NOMO-1 treated with dmso at 0.1 percent for 144 hours (cell line): ENCODE results near the gene FKBP2.

Source experiments
- DNase-seq: peaks from one replicate; lab custom pipeline; 2025; ENCODE audit not compliant: unreplicated experiment; lab: John Stamatoyannopoulos, UW

The FKBP2 gene

GRCh38 chr11:64218628-64219353 is 22.1 kb upstream of the FKBP2 start:
- no peak for DNase-seq

- no peak for DNase-seq
These were observed 21.6 kb upstream of the FKBP2 start for GRCh38 chr11:64219354-64219684.

GRCh38 chr11:64219755-64220154 is 21.1 kb upstream of the FKBP2 start:
- DNase-seq = no peak

- DNase-seq = no peak
These were observed 20.6 kb upstream of the FKBP2 start for GRCh38 chr11:64220271-64220670.

GRCh38 chr11:64220798-64221197 is 20.1 kb upstream of the FKBP2 start:
- DNase-seq = no peak

- no peak for DNase-seq
These were observed 18.3 kb upstream of the FKBP2 start for GRCh38 chr11:64222651-64223000.

GRCh38 chr11:64223001-64223651 is 17.8 kb upstream of the FKBP2 start:
- no peak for DNase-seq

GRCh38 chr11:64224151-64224890 is 16.6 kb upstream of the FKBP2 start:
- DNase-seq = no peak

- DNase-seq = no peak
These were observed 15.8 kb upstream of the FKBP2 start for GRCh38 chr11:64224891-64225607.

- DNase-seq = peak; percentile 81
These were observed 15.0 kb upstream of the FKBP2 start, which contains the start of the genes NUDT22 and TRPT1 for GRCh38 chr11:64225608-64226506. Gene NUDT22 (plus strand): TSS chr11:64226274. CDS start chr11:64226653, 379 bp downstream. Gene TRPT1 (minus strand): TSS chr11:64226186. CDS start chr11:64225860, 326 bp downstream.

GRCh38 chr11:64226507-64227051 is 14.3 kb upstream of the FKBP2 start:
- peak; percentile 50 for DNase-seq

GRCh38 chr11:64227405-64227956 is 13.4 kb upstream of the FKBP2 start:
- no peak for DNase-seq

- DNase-seq = no peak
These were observed 11.7 kb upstream of the FKBP2 start for GRCh38 chr11:64229090-64229743.

- no peak for DNase-seq
These were observed 11.1 kb upstream of the FKBP2 start for GRCh38 chr11:64229744-64230170.

GRCh38 chr11:64230171-64230984 is 10.5 kb upstream of the FKBP2 start, which contains the start of gene DNAJC4:
Gene DNAJC4 (plus strand): TSS chr11:64230548. CDS start chr11:64230855, 307 bp downstream.
- DNase-seq = peak; percentile 89

- peak; percentile 47 for DNase-seq
These were observed 9.9 kb upstream of the FKBP2 start for GRCh38 chr11:64230985-64231365.

GRCh38 chr11:64231546-64231945 is 9.3 kb upstream of the FKBP2 start:
- no peak for DNase-seq
